HG03108 (cell line): Measurements from ENCODE around the gene VOPP1.

Experiments used
- ATAC-seq: cut with Tn5 transposase; IDR thresholded peaks from one replicate; pipeline ENCODE4 v1.9.1; 2021; ENCODE audit warnings: moderate library complexity; ENCODE audit not compliant: unreplicated experiment

VOPP1 gene

DNA sequence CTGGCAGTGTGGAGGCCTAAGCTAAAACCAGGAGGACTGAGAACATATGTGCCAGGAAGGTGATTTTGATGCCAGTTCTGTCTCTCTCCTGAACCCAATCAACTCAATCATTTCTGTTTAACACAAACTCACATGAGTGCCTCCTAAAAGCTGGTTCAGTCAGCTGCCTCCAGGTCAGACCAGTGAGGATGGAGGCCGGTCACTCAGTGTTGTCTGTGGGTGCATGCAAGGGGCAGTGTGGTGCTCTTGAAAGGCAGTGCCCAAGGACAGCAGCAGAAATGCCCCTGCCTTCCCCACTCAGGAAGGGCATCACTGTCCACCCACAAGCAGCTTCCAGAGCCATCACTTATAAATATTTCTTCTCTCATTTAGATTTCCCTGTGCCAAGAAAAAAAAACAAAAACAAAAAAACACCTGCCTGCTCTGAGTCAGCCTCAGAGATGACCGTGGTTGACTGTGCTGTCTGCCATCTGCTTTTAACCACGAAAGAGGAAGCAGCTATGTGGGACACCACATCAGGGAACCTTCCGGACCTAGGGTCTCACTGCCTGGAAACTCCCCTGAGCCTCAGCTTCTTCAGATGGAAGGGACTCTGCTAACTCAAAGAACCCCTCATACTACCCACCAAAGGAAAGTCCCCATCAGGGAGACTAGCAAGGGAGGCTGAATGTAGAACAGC is 39.1 kb downstream of the VOPP1 start:
- ATAC-seq, result peak; percentile 45

DNA sequence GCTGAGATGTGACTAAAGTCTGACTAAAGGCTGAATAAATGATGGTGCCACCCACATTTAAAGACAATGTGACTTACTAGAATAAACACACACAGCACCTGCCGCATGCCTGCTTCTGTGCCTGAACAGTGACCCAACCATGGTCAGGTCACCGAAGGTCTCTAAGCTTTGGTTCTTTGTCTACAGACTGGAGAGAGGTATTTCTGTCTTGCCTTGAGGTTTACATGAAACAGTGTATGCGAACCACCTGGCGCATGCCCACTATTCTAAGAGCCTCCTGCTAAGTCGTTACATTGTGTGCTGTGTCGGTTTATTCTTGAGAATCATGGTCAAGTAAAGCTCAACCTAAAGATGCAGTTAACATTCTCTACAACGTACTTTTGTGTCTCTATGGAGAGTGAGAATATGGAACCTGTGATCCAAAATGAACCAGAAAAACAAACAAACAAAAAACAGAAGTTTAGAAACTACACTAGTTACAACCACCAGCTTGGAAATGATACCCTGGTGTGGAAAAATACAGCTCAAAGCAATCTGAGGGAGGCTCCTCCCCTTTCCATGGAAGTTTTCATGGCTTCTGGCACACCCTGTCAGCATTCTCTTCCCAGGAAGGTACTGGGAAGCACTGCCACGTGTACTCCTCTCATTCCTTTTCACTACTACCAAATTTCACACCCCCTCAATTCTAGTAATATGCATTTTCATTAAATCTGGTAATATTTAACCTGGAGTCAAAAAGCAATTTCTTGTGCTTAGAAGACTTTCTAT is 40.0 kb downstream of the VOPP1 start:
- ATAC-seq, result no peak

DNA sequence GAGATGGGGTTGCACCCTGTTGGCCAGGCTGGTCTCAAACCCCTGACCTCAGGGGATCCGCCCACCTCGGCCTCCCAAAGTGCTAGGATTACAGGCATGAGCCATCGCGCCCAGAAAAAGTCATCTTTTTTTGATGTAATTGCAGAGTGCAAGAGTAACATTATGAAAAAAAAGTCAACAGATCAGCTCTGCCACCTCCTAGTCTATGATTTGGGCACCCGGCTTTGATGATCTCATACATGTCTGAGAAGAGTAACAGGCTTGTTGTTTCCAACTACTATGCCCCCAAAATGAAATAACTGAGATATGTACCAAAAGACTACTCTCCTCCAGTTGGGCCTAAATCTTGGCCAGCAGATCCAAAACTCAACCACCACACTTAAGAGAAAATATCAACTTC is 40.8 kb downstream of the VOPP1 start:
- ATAC-seq, result no peak

DNA sequence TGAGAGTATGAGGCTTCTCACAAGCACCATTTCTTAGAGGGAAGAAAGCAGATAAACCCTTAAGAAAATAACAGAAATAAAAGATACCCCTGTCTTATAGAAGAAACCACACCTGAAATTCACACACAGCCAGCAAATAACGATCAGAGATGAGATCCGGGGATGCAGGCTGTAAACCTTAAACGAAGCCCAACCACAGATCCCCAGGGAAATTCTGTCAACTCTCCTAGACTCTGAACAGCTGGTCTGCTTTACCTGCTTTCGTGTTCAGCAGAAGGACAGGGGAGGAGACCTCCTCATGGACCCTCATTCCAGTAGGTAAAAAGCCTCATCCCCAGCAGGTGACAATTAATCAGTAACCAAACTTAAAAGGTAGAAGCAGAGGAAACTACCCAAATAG is 45.0 kb downstream of the VOPP1 start:
- ATAC-seq, result no peak

DNA sequence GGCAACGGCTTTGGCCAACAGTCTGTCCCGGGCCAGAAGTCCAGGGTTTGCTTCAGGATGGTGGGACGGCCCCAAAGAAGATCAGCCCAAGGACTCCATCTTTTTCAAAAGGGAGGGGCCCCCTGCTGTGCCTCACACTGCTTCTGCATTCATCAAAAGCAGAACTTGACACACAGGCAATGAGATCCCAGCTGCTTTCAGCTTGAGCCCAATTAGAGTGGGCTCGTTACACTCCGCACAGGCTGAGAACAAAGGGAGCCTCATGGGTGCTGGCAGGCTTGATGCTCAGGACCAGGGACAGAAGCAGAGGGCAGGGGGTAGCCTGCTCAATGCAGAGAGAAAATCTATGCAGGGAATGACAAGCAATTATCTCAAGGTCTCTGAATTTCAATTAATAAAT is 45.5 kb downstream of the VOPP1 start:
- peak; percentile 43 for ATAC-seq

DNA sequence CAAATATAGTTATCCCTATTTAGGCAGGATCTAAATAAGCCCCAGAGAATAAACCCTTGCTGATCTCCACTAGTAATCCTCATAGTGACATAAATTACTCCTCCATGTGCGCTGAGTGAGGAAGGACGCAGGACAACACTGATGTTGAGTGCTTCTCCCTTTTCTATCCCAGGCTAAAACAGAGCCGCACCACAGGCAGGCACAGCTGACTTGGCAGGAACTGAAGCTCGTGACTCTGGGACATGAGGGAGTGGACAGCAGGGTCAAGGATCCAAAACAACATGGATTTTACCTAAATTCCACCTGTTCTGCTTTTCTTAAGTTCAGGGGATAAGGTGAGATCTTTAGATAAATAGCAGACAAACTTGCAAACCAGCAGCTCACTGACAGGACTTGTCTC is 46.0 kb downstream of the VOPP1 start:
- ATAC-seq, result no peak

DNA sequence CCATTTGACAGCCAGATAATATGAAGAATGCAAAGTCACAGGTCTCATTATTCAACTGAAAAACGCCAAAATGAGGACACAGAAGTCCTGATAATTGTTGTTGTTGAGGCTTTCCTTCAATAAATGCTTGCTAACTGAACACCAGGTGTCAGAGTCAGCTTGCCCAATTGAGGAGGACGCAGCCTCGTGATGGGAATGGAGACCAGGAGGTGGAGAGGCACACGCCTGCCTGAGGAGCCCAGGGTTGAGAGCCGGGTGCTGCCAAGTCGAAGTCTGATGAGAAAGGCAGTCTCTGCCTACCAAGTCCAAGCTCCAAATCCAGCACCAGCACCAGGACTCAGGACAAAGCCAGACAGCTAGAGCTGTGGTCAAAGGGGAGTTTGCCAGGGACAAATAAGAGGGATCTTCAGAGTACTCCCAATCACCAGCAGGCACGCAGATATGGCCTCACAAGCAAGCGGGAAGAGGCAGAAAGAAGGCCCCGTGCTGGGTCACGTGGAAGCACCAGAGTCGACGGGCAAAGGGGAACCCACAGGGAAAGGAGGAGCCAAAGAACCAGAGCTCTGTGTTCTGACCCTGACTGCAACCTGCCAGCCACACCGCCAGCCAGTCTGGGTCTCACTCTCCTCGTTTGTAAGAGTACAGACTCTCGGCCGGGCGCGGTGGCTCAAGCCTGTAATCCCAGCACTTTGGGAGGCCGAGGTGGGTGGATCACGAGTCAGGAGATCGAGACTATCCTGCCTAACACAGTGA is 47.6 kb downstream of the VOPP1 start:
- no peak for ATAC-seq

DNA sequence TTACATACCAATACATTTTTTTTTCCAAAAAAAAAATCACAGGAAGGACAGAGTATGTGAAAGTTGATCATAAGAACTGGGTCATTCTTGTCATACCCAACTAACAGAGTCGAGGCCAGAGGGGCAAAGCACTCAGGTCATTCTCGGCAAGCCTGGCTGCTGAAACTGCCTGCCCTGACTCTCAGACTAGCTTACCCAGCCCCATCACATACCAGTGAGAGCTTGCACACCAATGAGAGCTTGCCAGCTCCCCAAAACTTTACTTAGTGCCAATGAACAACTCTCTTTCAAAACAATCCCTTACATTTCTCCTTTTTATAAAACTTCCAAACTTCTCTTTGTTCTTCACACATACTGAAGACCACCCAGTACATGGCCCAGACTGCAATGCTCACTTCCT is 48.9 kb downstream of the VOPP1 start:
- ATAC-seq, result no peak

DNA sequence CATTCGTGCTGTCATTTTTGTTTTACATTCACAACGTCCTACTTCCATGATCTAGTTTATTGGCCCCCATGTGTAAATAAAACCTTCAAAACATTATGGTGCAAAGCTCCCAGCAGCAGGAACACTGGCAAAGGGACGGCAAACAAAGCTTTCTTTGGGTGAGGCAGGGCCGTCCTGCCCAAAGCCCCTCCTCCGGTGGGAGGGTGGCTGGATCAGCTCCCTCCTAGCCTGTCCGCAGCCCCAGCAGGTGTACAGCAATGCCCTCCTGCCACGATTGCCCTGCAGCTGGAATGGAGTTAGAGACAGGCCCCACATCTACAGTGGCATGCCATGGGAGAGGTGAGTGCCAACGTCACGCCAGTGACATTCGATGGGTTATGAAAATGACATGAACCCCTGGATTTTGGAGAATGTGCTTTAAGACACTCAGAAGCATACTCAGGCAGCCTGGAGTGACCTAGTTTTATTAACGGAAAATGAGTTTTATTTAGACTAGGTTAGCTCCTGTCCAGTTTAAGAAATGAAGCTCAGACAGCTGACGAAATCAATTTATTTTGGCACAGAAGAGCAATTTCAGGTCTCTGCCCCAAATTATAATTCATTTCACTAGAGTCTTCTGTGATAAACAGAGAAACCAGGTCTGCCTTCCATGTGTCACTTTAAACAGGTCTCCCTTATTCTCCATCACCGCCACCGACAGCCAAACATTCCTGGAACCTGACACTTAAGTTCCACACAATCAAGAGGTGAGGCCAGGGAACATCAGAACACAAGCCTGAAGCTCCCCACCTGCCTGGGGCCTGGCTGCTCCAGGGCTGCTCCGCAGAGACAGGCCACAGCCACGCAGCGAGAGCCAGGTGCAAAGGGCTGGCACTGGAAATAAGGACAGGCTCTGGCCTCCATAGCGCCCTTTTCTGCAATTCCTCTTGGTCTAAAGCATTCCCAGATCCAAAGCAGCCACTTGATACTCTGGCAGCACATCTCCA is 50.1 kb downstream of the VOPP1 start:
- ATAC-seq, result no peak

DNA sequence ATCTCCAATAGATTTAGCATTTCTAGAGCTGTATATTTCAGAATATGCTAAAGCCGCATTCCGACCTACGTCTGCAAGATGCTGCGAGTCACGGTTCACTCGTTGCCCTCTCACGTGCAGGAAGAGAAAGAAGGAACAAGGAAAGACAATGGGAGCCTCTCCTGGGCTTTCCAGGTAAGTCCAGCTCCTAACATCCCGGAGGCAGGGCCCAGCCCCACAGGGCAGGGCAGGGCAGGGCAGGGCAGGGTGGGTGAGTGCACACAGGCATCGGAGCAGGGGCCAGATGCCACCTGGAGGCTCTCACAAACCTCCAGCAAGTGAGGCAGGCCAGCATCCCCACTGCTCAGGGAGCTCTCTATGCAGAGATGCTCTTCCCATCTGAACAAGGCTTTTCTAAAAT is 50.8 kb downstream of the VOPP1 start:
- ATAC-seq, result no peak

DNA sequence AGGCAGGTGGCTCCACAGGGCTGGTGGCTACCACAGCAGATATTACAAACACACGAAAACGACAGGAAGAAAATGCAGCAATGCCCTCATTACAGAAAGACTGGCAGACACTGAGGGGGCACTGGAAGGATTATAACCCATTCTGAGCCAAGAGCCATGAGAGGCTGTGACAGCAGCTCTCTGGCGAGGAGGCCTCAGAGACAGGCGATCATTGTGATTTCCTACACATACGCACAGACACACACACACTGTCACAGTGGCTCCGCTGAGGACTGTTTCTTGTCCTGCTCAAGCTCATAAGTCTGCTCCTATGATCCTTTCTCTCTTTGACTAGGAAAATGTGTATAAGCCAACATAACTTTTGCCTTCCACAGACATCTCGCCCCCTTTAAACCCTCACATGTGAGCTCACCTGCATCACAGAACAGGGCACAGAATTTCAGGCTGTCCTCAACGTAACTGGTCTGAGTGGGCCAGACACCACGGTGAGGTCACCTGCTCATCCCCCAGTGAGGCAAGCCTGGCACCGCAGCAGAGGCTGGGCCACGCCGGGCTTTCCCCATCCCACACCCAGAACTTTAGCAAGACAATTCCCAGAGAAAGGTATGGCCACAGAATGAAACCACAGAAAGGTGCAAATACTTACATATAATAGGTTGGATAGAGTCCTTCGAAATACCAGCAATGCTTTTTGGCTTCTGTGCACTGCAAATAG is 51.7 kb downstream of the VOPP1 start:
- no peak for ATAC-seq

DNA sequence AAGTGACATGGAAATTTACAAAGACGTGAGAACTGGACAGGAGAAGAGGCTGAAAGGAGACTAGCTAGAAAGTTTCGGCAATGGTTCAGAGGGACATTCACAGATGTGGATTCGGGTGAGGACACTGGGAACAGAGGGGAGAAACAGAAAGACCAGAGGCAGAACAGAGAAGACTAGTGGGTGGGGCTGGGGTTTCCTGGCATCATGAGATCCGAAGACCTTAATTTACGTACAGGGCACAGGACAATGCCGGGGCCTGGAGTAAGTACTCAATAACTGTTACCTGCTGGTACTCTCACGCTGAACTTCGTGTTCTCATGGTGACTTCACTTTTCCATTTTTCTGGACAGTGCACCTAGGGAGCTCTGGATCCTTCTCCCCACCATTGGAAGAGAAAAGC is 53.5 kb downstream of the VOPP1 start:
- no peak for ATAC-seq

DNA sequence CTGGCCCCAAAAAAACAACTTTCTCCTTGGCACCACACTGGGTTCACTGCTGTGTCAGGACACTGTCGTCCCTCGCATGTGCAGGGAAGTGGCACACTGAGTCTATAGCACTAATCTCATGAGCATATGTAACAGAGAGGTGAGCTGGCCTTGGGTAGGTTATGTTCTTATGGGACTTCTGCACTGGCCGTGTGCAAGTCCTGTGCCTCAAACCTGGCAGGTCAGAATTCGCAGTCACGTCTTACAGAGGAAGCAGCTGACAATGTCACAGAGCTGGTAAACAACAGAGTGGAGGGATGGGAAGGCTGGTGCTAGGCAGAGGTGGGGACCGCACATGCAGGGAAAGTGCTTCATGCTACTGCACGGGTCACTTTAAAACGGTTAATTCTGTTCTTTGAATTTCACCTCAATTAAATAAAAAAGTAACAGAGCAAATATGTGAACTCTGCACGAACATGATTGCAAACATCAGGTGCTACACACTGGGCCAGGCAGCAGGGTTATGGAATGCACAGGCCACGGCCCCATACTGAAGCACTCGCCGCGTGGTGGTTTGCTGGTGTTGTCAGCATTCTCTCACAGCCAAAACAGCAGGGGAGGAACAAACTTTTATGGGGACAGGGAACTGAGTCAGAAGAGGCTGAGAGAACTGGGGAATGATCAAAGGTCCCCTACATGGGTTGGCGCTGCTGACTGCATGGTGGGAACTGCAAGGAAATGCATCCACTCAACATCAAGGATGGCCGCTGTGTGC is 54.2 kb downstream of the VOPP1 start:
- no peak for ATAC-seq

DNA sequence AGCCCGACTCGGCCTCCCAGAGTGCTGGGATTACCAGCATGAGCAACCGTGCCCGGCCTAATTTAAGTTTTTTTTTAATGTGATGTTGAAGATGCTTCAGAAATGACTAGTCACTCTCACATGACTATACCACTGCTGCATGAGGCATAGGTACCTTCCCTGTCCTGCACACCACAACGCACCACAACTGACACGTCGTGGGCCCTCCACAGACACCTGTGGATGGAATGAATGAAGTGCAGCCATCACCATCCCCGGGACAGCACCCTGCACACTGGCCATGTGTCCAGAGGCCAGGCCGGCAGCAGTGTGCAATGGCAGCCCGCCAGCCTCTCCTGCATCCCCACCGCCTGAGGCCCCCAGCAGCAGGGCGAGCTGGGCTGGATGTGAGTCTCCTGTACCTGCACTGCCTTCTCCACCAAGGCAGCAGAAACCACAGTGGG is 55.1 kb downstream of the VOPP1 start:
- ATAC-seq, result peak; percentile 65

DNA sequence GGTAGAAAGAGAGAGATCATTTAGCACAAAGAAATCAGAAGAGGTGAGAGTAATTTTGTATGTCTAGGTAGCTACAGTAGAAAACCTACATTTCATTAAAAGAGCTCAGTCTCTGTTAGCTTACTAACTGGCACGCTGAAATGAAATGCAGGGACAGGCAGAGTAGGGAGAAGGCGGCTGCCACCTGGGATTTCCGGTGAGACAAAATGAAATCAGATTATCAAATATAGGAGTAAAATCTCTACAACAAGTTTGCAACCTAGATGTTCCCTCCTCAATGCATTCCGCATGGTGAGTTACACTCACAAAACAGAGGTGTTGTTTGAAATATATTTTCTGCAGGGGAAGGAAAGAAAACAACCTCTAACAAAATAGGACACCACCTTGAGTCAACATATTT is 55.9 kb downstream of the VOPP1 start:
- no peak for ATAC-seq

DNA sequence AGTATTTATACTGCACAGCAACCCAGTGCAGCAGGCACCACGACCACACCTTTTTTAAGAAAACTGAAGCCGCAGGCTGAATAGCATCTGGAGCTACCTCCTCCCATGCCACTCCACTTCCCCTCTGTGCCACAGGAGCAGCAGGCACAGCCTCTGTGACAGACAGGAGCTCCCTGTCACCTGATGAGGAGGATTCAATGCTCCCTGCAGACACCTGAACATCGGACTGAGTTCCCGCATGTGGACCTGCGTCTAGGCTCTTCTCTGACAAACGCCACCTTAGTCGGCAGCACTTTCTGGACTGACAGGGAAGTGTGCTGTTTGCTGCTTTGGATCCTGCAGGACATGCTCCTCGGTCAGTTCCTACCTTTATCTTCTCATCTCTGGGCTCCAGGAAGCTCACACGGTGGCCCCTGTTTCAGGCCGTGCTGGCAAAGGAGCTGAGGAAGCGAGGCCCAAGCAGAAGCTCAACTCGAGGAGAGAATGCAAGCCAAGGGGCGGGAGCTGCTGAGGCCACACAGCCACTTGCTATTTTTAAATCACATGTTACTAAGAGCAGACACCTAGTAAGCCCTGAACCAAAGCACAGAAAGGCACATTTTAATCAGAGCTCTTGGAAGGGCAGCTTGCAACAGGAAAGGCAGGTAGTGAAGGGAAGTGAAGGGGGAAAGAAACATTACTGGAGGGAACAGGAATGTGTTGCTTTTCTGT is 56.6 kb downstream of the VOPP1 start:
- peak; percentile 38 for ATAC-seq

DNA sequence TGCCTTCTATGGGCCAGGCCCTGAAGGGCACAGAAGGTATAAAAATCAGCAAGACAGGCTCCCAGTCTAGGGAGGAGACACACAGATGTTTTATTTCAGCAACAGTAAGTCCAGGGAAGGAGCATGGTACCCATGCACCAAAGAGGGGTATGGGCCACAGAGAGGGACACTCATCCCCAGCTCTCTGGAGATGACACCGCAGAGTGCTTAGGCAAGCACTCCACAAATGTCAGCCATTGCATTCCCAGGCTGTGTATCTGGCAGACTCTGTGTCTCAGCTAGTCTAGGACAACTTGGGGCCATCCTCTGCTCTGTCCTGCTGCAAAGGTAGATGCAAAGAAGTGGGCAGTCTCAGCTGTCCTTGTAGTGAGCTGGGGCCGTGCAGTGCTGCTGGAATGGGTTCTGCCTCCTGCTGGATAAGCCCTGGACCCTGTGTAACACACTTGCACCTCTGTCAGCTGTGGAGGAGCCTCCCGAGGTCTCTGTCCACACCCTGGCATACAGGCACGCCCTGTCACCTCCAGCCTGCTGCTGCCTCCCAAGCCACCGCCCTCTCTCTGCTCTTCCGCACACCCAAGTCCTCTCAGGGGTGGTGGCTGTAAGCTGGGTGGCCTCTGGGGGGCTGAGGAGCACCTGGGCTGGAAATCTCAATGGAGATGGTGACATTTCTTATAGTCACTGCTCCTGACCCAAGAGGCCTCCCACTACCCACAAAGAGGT is 57.6 kb downstream of the VOPP1 start:
- no peak for ATAC-seq

DNA sequence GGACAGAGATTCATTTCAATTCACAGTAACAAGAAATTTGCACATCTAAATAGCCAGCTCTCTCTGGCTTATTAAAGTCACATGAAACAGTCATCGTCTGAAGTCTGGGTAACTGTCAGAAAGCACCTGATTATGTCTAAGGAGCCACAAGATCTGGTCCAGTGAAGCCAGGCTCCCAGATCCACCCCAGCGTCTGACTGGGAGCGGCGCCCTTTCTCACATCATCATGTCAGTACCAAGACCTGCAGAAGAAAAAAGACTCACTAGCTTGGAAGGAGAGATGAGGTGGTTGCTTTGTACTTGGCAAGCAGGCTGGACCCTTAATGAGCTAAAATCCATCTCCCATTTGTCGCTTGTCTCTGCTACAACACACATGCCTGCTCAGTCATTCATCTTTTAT is 58.4 kb downstream of the VOPP1 start:
- peak; percentile 17 for ATAC-seq
